ENCODE results near the gene TMEM140.

TMEM140 gene

DNA sequence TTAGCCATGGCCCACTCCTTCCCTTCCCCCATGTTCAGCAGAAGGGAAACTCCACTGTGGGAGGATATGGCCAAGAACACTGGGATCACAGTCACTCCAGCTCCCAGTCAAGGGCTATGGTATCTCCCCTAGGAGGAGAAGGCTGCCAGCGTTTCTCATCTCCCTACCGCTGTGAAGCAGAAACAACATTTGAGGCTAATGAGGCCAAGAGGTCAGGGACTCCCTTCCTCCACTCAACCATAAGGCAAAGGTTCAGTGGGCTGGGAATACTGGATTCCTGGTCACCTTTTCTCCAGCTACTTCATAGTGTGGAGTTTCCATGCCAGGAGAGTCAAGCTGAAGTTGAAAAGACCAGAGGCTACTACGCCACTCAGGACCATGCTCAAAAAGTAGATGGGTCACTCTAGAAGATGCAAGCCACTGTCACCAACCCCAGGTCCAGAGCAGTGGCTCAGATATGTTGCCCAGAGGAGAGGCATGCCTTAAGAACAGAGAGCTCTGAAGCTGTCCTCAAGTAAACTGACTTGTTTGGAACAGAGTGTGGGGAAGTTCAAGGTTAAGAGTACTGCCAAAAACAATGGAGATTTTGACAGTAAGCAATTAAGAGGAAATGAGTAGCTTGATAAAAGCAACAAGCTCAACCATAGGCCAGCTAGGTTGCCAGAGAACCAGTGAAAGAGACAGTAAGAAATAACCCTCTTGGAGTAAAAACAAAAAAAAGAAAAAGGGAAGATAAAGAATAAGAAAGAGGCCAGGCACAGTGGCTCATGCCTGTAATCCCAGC lies 3.8 kb upstream of the TMEM140 start:
- no peaks in the 10 kb centered on the region for H3K9me2 ChIP-seq (replicated peaks; ENCODE audit: insufficient read depth, low read length)
- no peak overlapping the region for H3K27ac ChIP-seq (ENCODE audit: low read length)
- H3K4me3 ChIP-seq (ENCODE audit: low read length): no peak overlapping the region
- no peak overlapping the region for H3K9ac ChIP-seq (ENCODE audit: low read length)
- H4K20me1 ChIP-seq (ENCODE audit: insufficient read depth, low read length): no peaks in the 10 kb centered on the region
- H3F3A ChIP-seq (ENCODE audit: insufficient read depth, low read length): peaks cover 25% of the 10 kb centered on the region
- TF ChIP-seq CTCF (IDR thresholded peaks at IDR 0.05; ENCODE audit: low read length): no peak
- TF ChIP-seq EZH2 (optimal IDR thresholded peaks at IDR 0.05; ENCODE audit: low read depth, low read length): no peak
- TF ChIP-seq EZH2phosphoT487 (IDR thresholded peaks at IDR 0.05; ENCODE audit: low read length): no peak
- no peaks in the 10 kb centered on the region for H3K36me3 ChIP-seq (replicated peaks; ENCODE audit: insufficient read depth, low read length)
- peaks cover 19% of the 10 kb centered on the region for H3K4me1 ChIP-seq (ENCODE audit: low read length)
- peaks cover 5% of the 10 kb centered on the region for H3K79me2 ChIP-seq (ENCODE audit: low read length)
- no peak overlapping the region for H3K4me2 ChIP-seq (ENCODE audit: low read depth, low read length)
- H3K9me3 ChIP-seq (replicated peaks; ENCODE audit: insufficient read depth, low read length): no peaks in the 10 kb centered on the region
- H3K27me3 ChIP-seq (replicated peaks; ENCODE audit: insufficient read depth, low read length): no peaks in the 10 kb centered on the region
- DNase-seq: no peak
- no peak overlapping the region for H2AFZ ChIP-seq (ENCODE audit: low read length)

DNA sequence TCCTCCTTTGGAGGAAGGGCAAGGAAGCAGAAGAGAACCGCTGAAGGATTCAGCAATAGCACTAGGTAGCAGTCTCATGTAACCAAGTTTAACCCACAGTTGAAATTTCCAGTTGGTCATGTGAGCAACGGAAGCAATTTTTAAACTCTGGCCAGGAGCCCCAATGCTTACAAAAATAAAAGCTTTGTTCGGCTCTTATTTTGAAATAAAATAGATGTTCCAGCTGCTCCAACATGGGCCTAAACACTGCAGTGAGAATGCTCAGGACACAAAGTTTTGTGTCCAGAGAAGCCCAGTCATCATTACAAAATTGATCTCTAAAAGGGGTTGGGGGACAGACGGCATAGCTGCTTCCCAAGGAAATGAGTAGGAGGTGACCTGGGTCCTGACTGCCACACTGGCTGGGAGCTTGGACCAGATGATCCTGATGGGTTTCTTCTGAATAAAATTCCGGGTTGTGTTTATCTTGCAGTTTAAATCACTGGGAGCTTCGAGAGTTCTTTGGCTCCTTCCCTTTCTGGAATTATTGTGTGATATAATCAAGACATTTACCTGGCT lies 452 bp upstream of the TMEM140 start:
- no peaks in the 10 kb centered on the region for H3K9me3 ChIP-seq (replicated peaks; ENCODE audit: insufficient read depth, low read length)
- H3K4me3 ChIP-seq (ENCODE audit: low read length): peak overlapping the region; percentile 73
- H3K4me2 ChIP-seq (ENCODE audit: low read depth, low read length): peak overlapping the region; percentile 84
- H3K4me1 ChIP-seq (ENCODE audit: low read length): peaks cover 34% of the 10 kb centered on the region
- H4K20me1 ChIP-seq (ENCODE audit: insufficient read depth, low read length): no peaks in the 10 kb centered on the region
- TF ChIP-seq CTCF (IDR thresholded peaks at IDR 0.05; ENCODE audit: low read length) (no peak), EZH2 (optimal IDR thresholded peaks at IDR 0.05; ENCODE audit: low read depth, low read length) (no peak), EZH2phosphoT487 (IDR thresholded peaks at IDR 0.05; ENCODE audit: low read length) (no peak)
- H3K9me2 ChIP-seq (replicated peaks; ENCODE audit: insufficient read depth, low read length): no peaks in the 10 kb centered on the region
- peak overlapping the region; percentile 64 for H2AFZ ChIP-seq (ENCODE audit: low read length)
- H3F3A ChIP-seq (ENCODE audit: insufficient read depth, low read length): peaks cover 30% of the 10 kb centered on the region
- peak overlapping the region; percentile 89 for H3K27ac ChIP-seq (ENCODE audit: low read length)
- peak overlapping the region; percentile 78 for H3K9ac ChIP-seq (ENCODE audit: low read length)
- no peaks in the 10 kb centered on the region for H3K27me3 ChIP-seq (replicated peaks; ENCODE audit: insufficient read depth, low read length)
- DNase-seq: peak; percentile 82
- H3K36me3 ChIP-seq (replicated peaks; ENCODE audit: insufficient read depth, low read length): no peaks in the 10 kb centered on the region
- H3K79me2 ChIP-seq (ENCODE audit: low read length): peaks cover 39% of the 10 kb centered on the region

DNA sequence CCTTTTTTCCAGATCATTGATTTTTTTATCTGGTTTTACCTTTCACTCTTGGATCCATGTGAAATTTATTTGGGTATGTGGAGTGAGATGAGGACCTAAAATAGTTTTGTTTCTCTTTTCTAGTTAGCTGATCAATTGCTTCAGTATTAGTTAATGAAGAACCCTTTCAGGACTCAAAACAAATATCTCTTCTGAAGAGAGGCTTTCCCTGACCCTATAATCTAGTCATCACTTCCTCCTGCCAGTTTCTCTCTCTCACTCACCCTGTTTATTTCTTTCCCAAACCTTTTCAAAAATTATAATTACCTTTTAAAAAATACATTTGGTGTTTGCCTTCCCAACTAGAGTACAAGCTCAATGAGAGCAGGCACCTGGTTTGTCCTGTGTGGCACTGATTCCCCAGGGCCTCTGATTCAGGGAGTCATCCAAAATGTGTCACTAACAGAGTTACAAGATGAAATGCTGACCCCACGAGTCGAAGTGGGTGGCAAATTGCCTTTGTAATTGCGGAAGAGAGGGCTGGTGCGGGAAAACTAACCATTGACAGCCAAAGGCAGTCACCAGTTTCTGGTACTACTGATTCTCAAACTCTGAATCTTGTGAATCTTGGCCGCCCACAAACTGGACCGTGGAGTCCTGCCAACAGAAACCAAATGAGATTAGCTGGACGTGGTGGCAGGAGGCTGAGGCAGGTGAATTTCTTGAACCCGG lies 2.4 kb downstream of the TMEM140 start:
- TF ChIP-seq EZH2 (optimal IDR thresholded peaks at IDR 0.05; ENCODE audit: low read depth, low read length) (no peak), CTCF (IDR thresholded peaks at IDR 0.05; ENCODE audit: low read length) (no peak), EZH2phosphoT487 (IDR thresholded peaks at IDR 0.05; ENCODE audit: low read length) (no peak)
- Histone ChIP-seq H3K4me3 (ENCODE audit: low read length) (peak overlapping the region; percentile 73; the same call in 1 of the 2 replicates), H3K79me2 (ENCODE audit: low read length) (peaks cover 56% of the 10 kb centered on the region), H3K9ac (ENCODE audit: low read length) (no peak overlapping the region; the same call in 1 of the 2 replicates), H3K9me2 (replicated peaks; ENCODE audit: insufficient read depth, low read length) (no peaks in the 10 kb centered on the region), H3K27me3 (replicated peaks; ENCODE audit: insufficient read depth, low read length) (no peaks in the 10 kb centered on the region), H4K20me1 (ENCODE audit: insufficient read depth, low read length) (no peaks in the 10 kb centered on the region), H3K4me1 (ENCODE audit: low read length) (peaks cover 34% of the 10 kb centered on the region), H3K36me3 (replicated peaks; ENCODE audit: insufficient read depth, low read length) (no peaks in the 10 kb centered on the region), H2AFZ (ENCODE audit: low read length) (no peak overlapping the region), H3F3A (ENCODE audit: insufficient read depth, low read length) (peaks cover 30% of the 10 kb centered on the region), H3K4me2 (ENCODE audit: low read depth, low read length) (peak overlapping the region; percentile 84; the same call in 1 of the 2 replicates), H3K9me3 (replicated peaks; ENCODE audit: insufficient read depth, low read length) (no peaks in the 10 kb centered on the region), H3K27ac (ENCODE audit: low read length) (no peak overlapping the region)
- no peak for DNase-seq

Measured in MM.1S (cell line).